Loucy (cell line): ENCODE data around the gene NAV2.

Source experiments
- H2AFZ ChIP-seq: fragments of 200-600 bp; sonication (generic); 2 replicates; pipeline ENCODE4 v1.6.0; 2016; ENCODE audit warnings: antibody characterized with exemption, mild to moderate bottlenecking, low read length, moderate library complexity
- H3F3A ChIP-seq: fragments of 200-600 bp; 2 replicates; pipeline ENCODE4 v1.6.0; 2016; ENCODE audit warnings: antibody characterized with exemption, low read depth, mild to moderate bottlenecking
- H3K27me3 ChIP-seq: fragments of 200-600 bp; sonication (generic); 2 replicates; pipeline ENCODE4 v1.6.1; 2014; ENCODE audit warnings: low read length, mild to moderate bottlenecking; ENCODE audit not compliant: insufficient read depth, poor library complexity, severe bottlenecking
- H3K36me3 ChIP-seq: fragments of 200-600 bp; sonication (generic); 2 replicates; pipeline ENCODE4 v1.6.1; 2016; ENCODE audit warnings: low read length; ENCODE audit not compliant: insufficient read depth
- H3K4me1 ChIP-seq: fragments of 200-600 bp; sonication (generic); 2 replicates; pipeline ENCODE4 v1.5.1; 2014; ENCODE audit warnings: low read length, mild to moderate bottlenecking; ENCODE audit not compliant: insufficient read depth, poor library complexity, severe bottlenecking
- H3K4me2 ChIP-seq: fragments of 200-600 bp; sonication (generic); 2 replicates; pipeline ENCODE4 v1.6.0; 2014; ENCODE audit warnings: antibody characterized with exemption, low read length, low read depth, mild to moderate bottlenecking; ENCODE audit not compliant: poor library complexity, severe bottlenecking
- H3K4me3 ChIP-seq: fragments of 200-600 bp; sonication (generic); 2 replicates; pipeline ENCODE4 v1.5.1; 2014; ENCODE audit warnings: low read length, mild to moderate bottlenecking, mixed read lengths; ENCODE audit not compliant: poor library complexity, severe bottlenecking
- H3K79me2 ChIP-seq: fragments of 200-600 bp; sonication (generic); 2 replicates; pipeline ENCODE4 v1.6.1; 2014; ENCODE audit warnings: low read length; ENCODE audit not compliant: insufficient read depth
- H3K9ac ChIP-seq: fragments of 200-600 bp; sonication (generic); 2 replicates; pipeline ENCODE4 v1.6.0; 2014; ENCODE audit warnings: mild to moderate bottlenecking, low read depth, low read length, moderate library complexity; ENCODE audit not compliant: poor library complexity, severe bottlenecking
- H3K9me2 ChIP-seq: fragments of 200-600 bp; sonication (generic); replicated peaks from 2 replicates; pipeline ENCODE4 v1.6.1; 2016; ENCODE audit warnings: low read depth, low read length, mixed read lengths
- H3K9me3 ChIP-seq: fragments of 200-600 bp; sonication (generic); 2 replicates; pipeline ENCODE4 v1.6.1; 2014; ENCODE audit warnings: mild to moderate bottlenecking, antibody characterized with exemption, low read length, low read depth; ENCODE audit not compliant: insufficient read depth
- H4K20me1 ChIP-seq: fragments of 200-600 bp; sonication (generic); 2 replicates; pipeline ENCODE4 v1.6.0; 2014; ENCODE audit warnings: antibody characterized with exemption, low read length, mild to moderate bottlenecking; ENCODE audit not compliant: insufficient read depth, poor library complexity, severe bottlenecking
- EZH2phosphoT487 ChIP-seq: fragments of 200-600 bp; IDR thresholded peaks from 2 replicates; pipeline ENCODE4 v1.6.1; 2018; ENCODE audit warnings: antibody characterized with exemption, mild to moderate bottlenecking, moderate library complexity, borderline replicate concordance
- TF ChIP-seq, protein P1 (sequence below): fragments of 200-600 bp; sonication (generic); conservative IDR thresholded peaks from 2 replicates; pipeline ENCODE4 v1.5.1; 2014; ENCODE audit warnings: mild to moderate bottlenecking, antibody characterized with exemption, low read length

Gene NAV2

DNA sequence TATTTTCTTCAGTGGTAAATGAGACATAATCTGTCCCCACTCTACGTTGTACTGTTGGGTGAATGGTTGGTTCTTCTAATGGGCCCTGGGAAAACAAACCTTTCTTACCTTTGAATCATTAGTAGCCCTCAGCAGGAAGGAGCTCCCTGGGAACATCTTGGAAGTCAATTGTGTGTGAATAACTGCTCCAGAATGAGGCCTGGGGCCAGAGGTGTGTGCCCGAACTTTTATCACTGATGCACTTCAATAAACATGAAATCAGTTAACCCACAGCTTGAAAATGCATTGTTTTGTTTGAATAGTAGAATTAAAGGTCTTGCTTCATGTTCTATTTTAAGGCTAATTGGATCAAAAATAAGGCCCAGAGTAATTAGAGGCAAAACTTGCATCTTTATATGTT, 67.1 kb downstream of the NAV2 start:
- Histone ChIP-seq H3K4me1 (no peaks in the 10 kb centered on the region), H4K20me1 (no peaks in the 10 kb centered on the region), H3K79me2 (no peaks in the 10 kb centered on the region), H3K36me3 (no peaks in the 10 kb centered on the region), H3K9ac (no peak overlapping the region), H3K9me2 (no peaks in the 10 kb centered on the region), H3K4me2 (no peak overlapping the region), H2AFZ (no peak overlapping the region), H3K27me3 (no peaks in the 10 kb centered on the region), H3K9me3 (no peaks in the 10 kb centered on the region), H3F3A (no peaks in the 10 kb centered on the region), H3K4me3 (no peak overlapping the region)
- TF ChIP-seq EZH2phosphoT487 = no peak
- TF ChIP-seq, protein P1, sequence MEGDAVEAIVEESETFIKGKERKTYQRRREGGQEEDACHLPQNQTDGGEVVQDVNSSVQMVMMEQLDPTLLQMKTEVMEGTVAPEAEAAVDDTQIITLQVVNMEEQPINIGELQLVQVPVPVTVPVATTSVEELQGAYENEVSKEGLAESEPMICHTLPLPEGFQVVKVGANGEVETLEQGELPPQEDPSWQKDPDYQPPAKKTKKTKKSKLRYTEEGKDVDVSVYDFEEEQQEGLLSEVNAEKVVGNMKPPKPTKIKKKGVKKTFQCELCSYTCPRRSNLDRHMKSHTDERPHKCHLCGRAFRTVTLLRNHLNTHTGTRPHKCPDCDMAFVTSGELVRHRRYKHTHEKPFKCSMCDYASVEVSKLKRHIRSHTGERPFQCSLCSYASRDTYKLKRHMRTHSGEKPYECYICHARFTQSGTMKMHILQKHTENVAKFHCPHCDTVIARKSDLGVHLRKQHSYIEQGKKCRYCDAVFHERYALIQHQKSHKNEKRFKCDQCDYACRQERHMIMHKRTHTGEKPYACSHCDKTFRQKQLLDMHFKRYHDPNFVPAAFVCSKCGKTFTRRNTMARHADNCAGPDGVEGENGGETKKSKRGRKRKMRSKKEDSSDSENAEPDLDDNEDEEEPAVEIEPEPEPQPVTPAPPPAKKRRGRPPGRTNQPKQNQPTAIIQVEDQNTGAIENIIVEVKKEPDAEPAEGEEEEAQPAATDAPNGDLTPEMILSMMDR = no peak

DNA sequence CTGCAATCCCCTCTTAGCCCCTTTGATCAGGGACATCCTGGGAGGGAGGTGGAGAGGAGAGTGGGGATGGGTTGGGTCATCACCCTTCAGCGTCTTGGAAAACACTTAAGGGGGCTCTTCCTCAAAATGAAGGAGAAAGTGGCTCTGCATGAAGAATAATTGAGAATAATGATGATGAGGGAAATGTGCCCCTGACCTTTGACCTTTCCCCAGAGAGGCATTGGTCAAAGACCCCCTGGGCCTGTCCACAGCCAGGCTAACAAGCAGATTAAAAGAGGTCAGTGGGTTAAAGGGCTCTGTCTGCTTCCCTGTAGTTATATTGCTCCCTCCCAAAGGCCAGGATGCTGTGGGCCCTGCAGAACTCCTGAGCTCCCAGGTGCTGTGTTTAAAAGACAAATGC, 68.7 kb downstream of the NAV2 start:
- Histone ChIP-seq H3K27me3 (no peaks in the 10 kb centered on the region), H3K4me3 (no peak overlapping the region), H3K9ac (no peak overlapping the region), H3K4me1 (no peaks in the 10 kb centered on the region), H3K36me3 (no peaks in the 10 kb centered on the region), H3K9me2 (no peaks in the 10 kb centered on the region), H4K20me1 (no peaks in the 10 kb centered on the region), H2AFZ (no peak overlapping the region), H3K9me3 (no peaks in the 10 kb centered on the region), H3K79me2 (no peaks in the 10 kb centered on the region), H3F3A (no peaks in the 10 kb centered on the region), H3K4me2 (no peak overlapping the region)
- TF ChIP-seq EZH2phosphoT487 = no peak
- TF ChIP-seq, protein P1 = no peak

DNA sequence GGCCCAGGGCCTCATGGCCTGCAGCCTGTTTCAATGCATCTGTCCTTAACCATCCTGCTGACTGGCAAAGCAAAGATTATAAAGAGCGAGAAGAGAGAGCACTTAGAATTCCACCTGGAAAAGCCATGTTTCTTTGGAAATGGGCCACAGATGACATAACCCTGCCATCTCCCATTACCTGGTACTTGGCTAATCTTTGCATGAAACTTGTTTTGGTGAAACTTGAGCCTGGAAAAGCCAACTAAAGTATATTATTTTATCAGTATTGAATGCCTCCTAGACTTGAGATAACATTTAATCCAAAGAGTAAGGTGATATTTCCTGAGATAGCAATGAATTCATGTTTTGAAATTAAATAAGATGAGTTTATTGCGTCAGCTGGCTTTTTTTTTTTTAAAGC, 72.6 kb downstream of the NAV2 start:
- H3K79me2 ChIP-seq = no peaks in the 10 kb centered on the region
- TF ChIP-seq EZH2phosphoT487 = no peak
- TF ChIP-seq, protein P1 = no peak

More for the DNA sequence above, 72.6 kb downstream of the NAV2 start:
- Histone ChIP-seq H3K4me2 (no peak overlapping the region), H4K20me1 (no peaks in the 10 kb centered on the region), H3F3A (no peaks in the 10 kb centered on the region), H3K27me3 (no peaks in the 10 kb centered on the region), H3K9ac (no peak overlapping the region), H3K4me1 (no peaks in the 10 kb centered on the region), H3K36me3 (no peaks in the 10 kb centered on the region), H3K4me3 (no peak overlapping the region), H3K9me3 (no peaks in the 10 kb centered on the region), H3K9me2 (no peaks in the 10 kb centered on the region), H2AFZ (no peak overlapping the region)
